GM18505 (cell line): ENCODE results near the gene AOAH.

ENCODE experiments used
- ATAC-seq: cut with Tn5 transposase; IDR thresholded peaks from one replicate; pipeline ENCODE4 v1.9.1; 2021; ENCODE audit not compliant: unreplicated experiment
- POLR2A ChIP-seq: IDR thresholded peaks from 4 replicates; pipeline ENCODE4 v1.6.1; 2011; ENCODE audit warnings: borderline replicate concordance; ENCODE audit not compliant: insufficient read depth, insufficient read length; ENCODE audit errors: extremely low read depth

AOAH gene

GRCh38 chr7:36613031-36613614, 111.2 kb downstream of the AOAH start:
- TF ChIP-seq POLR2A = no peak
- no peak for ATAC-seq

DNA sequence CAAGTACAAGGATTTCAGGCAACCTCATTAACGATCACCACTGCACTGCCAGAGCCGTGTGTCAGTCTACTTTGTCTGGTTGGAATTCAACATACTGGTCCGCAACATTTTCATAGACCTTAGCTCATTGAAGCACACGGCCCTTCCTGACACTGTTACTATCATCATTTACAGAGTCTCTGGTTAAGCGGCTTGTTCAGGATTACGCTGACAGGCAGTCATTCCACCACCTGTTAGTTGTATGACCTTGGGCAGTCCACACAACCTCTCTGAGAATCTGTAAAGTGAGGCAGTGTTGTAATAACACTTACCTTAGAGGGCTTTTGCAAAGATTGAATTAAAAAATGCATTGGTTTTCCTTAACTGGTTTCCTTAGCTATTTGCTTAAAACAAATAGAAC, 112.6 kb downstream of the AOAH start:
- no peak for ATAC-seq
- no peak for TF ChIP-seq POLR2A

GRCh38 chr7:36607721-36608095, 116.6 kb downstream of the AOAH start:
- ATAC-seq = no peak
- no peak for TF ChIP-seq POLR2A

DNA sequence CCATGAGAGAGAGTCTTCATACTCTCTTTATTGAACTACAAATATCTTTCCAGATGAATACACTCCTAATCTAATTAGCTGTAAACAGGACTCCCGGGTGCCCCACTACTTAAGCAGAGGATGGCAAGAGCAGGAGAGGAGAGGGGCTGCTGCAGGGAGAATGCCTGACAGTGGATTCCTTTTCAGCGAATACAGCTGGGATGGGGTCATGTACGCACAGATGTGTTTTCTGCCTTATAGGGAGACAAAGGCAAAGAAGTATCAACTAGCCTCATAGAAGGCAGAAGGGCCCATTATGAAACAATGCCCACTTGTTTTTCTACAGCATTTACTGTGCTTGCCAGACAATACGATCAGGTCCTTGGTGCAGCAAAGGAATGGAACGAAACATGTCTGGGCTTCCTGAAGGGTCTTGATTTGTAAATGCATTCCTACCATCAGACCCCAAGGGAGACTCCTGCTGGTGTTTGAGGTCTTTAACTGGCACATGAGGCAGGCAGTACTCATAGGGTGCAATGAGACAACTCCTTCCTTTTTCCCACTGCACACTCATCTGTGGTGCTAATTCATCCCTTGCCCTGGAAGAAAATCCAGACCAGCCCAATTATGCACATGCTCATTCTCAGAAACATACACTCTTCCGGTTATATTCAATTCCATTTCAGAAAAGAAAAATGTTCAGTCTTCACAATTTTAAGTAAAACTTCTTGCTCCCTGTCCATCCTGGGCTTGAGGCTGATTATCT, 117.1 kb downstream of the AOAH start:
- no peak for TF ChIP-seq POLR2A
- ATAC-seq = no peak

DNA sequence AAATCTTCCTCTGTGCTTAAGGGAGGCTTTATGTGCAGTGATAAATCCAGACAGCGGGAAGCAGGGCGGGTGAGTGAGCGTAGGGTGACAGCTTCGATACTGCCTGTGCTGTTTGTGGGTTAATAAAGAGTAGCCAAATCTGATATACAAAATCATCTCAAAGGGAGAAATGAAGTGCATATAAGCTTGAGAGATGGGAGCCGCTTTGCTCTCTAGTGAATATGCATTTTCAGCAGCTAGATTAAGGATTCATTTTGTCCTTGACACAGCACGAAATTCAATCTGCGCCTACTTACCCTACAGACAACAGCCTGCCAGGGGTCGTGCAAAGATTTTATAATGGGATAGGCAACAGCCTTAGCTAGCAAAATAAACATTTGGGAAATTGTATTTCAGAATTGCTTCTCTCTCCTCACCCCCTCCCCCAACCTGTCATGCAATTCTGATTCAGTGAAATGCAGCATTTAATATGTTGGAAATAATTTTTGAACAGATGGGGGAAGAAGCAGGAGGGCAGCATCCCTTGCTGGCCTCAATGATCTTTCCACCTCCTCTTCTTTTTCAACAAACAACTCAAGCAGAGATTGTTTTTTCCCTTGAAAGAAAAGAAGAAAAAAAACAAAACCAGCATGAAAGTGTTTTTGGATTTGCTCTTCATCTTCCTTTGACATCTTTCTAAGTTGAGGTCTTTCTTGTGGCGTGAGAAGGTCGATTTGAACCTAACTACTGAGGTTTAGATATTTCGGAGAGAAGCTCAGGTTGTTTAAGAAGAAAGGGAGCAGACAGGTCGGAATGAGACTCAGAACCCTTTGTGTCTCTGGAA, 117.9 kb downstream of the AOAH start:
- no peak for TF ChIP-seq POLR2A
- ATAC-seq = no peak

- no peak for TF ChIP-seq POLR2A
- ATAC-seq = no peak
These were observed 118.8 kb downstream of the AOAH start for GRCh38 chr7:36605261-36606051.

- TF ChIP-seq POLR2A = no peak
- ATAC-seq = no peak
These were observed 119.5 kb downstream of the AOAH start for GRCh38 chr7:36604806-36605205.

- TF ChIP-seq POLR2A = no peak
- ATAC-seq = no peak
These were observed 121.1 kb downstream of the AOAH start for GRCh38 chr7:36602934-36603887.

DNA sequence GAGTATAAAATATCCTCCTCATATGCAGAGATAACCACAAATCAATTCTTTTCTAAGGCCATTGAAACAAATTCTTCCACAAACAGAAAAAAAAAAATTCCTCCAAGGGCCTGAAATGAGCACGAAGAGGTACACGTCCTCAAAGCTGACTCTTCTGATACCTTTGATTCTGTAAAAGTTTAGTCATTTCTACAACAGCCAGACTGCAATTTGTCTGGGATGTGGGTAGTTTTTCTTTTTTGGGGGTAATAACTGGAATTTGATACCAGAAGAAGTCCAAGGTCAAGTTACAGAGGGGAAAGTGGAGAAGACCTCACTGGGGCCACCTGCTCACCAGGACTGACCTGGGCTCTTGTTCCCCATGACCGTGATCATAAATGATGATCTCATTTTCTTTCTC, 121.8 kb downstream of the AOAH start:
- no peak for ATAC-seq
- TF ChIP-seq POLR2A = no peak

DNA sequence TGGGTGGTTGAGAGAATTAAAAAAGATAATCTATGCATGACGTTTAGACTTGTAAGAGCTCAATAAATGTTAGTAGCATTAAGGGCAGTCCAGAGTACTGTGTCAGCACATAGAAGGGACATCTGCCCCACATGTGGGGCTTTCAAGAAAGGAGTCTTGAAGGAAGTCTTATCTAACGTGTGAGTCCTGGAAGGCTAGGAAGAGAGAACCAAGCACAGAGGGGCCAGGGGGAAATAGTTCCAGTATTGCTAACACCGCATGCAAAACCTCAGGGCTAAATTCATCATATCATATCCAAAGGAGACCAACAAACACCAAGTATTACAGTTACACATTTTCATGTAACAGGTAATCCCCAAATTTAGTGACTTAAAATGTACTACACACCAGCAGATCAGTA, 122.7 kb downstream of the AOAH start:
- ATAC-seq = no peak
- TF ChIP-seq POLR2A = no peak

GRCh38 chr7:36600869-36601530, 123.3 kb downstream of the AOAH start:
- no peak for ATAC-seq
- TF ChIP-seq POLR2A = no peak

DNA sequence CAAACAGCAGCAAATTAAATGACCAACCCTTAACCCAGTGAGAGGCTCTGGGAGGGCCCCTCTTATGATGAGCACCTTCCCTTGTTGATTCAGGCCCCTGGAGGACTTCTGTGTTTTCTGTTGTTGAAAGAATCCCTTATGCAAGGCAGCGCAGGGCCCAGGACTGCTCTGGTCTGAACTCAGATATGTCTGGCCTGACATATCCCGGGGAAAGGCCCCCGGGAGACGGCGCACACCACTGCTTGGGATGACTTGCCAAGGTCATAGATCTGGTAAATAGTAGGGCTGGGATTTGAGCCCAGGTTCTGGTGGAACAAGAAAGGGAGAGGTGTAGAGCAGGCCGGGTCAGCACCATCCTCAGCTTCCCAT, 124.0 kb downstream of the AOAH start:
- TF ChIP-seq POLR2A = no peak
- no peak for ATAC-seq

GRCh38 chr7:36599645-36600313, 124.5 kb downstream of the AOAH start:
- ATAC-seq = no peak
- no peak for TF ChIP-seq POLR2A
